Embryonic facial prominence (tissue), 1 donor: Measurements from ENCODE around the gene SMIM45.

Experiments used
- DNase-seq: peaks from one replicate; pipeline ENCODE4 v3.0.0-alpha.2; 2016; ENCODE audit errors: extremely low spot score

Gene SMIM45

DNA sequence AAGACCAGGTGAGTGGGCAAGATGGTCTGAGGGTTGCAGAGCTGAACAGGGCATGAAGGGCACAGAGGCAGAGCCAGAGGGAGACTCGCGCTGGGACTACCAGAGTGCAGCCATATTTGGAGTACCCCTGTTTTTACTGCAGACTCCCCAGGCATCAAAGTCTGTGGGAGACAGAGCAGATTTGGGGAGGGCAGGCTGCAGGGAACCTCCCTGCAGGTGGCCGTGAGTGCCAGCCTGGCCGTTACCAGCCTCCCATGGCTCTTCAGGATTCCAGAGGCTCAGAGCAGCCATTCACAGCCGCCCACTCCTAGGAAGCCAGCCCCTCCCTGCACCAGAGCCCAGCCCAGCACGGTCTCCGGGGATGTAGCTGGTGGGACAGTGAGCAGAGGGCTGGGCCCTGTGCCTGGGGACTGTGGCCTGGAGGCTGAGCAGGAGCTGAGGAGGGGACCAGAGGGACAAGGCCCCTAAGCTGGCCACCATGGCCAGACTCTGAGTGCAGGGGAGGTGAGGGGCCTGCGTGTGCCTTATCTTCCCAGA, 17.2 kb downstream of the SMIM45 start, which contains the start of gene SEPTIN3:
SEPTIN3 (plus strand) TSS at position 334 of the 537 bp plus-strand sequence. CDS start 2,050 bp downstream, outside the sequence.
- DNase-seq: no peak

GRCh38 chr22:41970601-41971000, 18.7 kb downstream of the SMIM45 start:
- no peak for DNase-seq

- DNase-seq: no peak
Observed at GRCh38 chr22:41971431-41971830, 19.5 kb downstream of the SMIM45 start.

- DNase-seq: no peak
Observed at GRCh38 chr22:41974691-41975290, 22.8 kb downstream of the SMIM45 start.

GRCh38 chr22:41975299-41976069, 23.5 kb downstream of the SMIM45 start:
- no peak for DNase-seq

GRCh38 chr22:41976070-41976901, 24.3 kb downstream of the SMIM45 start:
- DNase-seq: no peak

GRCh38 chr22:41976961-41977566, 25.1 kb downstream of the SMIM45 start:
- DNase-seq: no peak

- DNase-seq: no peak
Observed at GRCh38 chr22:41978732-41979131, 26.8 kb downstream of the SMIM45 start.

- no peak for DNase-seq
Observed at GRCh38 chr22:41979423-41980250, 27.7 kb downstream of the SMIM45 start.

GRCh38 chr22:41982865-41983264, 30.9 kb downstream of the SMIM45 start:
- DNase-seq: no peak

DNA sequence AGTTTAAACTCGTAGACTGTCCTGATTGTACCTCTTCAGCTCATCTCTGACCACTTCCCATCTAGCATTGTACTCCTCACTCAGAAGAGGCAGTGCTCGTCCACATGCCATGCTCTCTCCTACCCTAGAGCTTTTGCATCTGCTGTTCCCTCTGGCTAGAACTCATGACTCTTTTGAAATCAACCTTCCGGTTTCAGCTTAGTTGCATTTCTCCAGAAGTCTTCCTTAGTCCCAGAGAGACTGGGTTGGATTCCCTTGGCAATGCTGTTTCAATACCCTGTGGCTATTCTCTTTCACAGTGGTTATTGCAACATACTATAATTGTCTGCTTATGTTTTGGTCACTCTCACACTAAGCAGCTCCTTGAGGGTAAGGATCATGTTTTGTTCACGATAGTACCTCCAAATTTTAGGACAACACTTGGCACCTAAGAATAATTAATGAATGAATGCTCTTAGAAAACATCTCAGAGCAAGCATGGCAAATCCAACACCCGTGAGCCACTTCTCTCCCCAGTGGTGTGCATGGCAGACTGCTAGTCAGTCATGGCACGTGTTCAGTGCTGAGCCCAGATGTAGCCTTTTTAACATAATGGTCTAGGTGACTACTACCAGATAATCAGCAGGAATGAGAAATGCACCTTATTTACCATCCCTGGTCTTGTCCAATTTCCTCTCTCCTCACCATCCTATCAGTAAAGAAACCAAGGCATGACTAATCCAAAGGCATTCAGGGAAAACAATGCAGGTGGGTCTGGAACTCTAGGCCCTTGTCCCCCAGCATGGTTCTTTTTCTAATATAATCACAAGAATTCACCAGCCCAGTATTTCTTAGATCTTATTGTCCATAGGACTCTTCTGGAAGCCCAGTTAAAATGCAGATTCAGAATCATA, 31.8 kb downstream of the SMIM45 start:
- DNase-seq: no peak

GRCh38 chr22:41987276-41987675, 35.3 kb downstream of the SMIM45 start:
- no peak for DNase-seq

GRCh38 chr22:41989246-41989645, 37.3 kb downstream of the SMIM45 start:
- no peak for DNase-seq

DNA sequence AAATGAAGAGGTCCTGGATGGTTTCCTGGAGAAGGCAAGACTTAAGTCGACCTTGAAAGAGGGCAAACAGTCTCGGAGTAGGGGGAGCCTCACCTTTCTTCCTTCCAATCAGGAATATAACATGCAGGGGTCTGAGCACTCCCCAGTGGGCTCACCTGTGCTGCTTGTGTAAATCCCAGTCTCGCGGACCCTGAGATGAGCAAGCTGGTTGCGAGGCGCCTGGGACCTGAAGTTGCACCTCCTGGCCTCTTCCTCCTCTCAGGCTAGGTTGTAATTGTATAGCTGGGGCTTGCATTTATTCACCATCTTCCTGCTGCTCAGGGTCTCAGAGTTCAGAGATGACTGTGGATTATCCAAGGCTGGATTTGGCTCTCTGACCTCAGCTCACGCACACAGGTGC, 39.2 kb downstream of the SMIM45 start:
- no peak for DNase-seq

DNA sequence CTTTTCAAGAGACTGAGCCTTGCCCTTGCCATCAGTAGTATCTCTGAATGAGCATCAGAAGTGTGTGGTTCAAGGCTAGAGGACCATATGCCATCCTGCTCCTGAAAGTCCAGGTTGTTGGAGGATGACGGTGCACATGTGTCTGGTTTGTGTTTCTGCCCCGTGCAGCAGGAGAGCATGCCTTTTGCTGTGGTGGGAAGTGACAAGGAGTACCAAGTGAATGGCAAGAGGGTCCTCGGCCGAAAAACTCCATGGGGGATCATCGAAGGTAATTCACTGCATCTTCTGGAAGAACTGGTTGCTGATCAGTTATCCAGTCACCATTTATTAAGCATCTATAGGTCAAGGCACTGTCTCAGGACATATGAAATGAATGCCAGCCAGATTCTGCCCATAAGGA, 40.5 kb downstream of the SMIM45 start:
- no peak for DNase-seq

DNA sequence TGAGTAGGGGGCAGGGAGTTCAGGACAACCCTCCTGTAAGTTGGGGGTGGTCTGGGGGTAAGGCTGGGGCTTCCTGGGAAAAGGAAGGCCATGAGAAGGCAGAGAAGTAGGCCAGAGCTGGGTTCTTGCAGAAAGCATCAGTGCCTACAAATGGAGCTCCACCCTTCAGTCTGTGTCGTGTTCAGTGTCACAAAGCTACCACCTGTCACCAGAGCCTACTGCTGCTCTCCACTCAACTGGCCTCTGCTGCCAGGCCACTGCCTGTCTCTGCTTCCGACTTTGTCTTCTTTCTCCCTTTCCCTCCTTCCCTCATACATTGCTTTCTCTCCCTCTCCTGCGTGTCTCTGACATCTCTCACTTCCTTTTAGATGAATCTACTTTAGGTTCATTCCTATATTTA, 43.3 kb downstream of the SMIM45 start:
- DNase-seq: no peak

DNA sequence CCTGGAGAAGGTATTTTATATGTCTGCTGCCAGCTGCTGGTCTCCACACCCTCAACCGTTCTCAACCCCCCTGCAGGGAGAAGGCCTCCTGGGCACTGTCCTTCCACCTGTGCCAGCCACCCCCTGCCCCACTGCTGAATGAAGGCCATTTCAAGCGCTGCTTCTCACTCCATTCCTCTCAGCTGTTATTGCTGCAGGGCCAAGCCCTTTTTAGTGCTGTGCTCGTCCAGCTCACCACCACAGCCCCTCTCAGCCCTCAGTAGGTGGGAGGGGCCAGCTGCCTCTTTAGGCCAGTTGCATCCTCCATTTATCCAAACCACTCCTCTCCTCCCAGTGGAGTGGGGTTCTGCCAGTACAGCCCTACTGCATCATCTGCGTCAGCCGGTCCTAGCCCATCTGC, 44.9 kb downstream of the SMIM45 start:
- no peak for DNase-seq

GRCh38 chr22:41998361-41999261, 46.7 kb downstream of the SMIM45 start, which contains the start of gene WBP2NL:
Gene WBP2NL, plus strand, starts transcription at chr22:41998788. Its CDS starts 31 bp downstream, at chr22:41998819.
- peak; percentile 78 for DNase-seq

DNA sequence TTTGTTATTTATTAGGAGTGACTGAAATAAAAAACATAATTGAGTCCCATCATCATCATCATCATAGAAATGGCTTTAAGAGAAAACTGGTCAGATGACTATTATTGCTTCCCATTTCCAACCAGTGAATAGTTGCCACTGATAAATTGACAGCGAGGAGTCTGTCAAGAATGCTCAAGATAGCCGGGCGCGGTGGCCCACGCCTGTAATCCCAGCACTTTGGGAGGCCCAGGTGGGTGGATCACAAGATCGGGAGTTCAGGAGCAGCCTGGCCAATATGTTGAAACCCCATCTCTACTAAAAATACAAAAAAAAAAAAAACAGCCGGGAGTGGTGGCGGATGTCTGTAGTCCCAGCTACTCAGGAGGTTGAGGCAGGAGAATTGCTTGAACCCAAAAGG, 48.5 kb downstream of the SMIM45 start:
- no peak for DNase-seq
